Left forelimb (tissue), 1 donor: ENCODE measurements around the gene SMPDL3A.

ENCODE experiments used
- DNase-seq: peaks from one replicate; pipeline ENCODE4 v3.0.0-alpha.2; 2018; ENCODE audit warnings: low spot score

SMPDL3A gene

GRCh38 chr6:122804962-122805485, 16.0 kb downstream of the SMPDL3A start:
- DNase-seq = no peak

GRCh38 chr6:122806291-122806690, 17.2 kb downstream of the SMPDL3A start:
- DNase-seq = no peak

- DNase-seq = no peak
These were observed 19.2 kb downstream of the SMPDL3A start for GRCh38 chr6:122808121-122808885.

GRCh38 chr6:122809001-122809400, 19.9 kb downstream of the SMPDL3A start:
- DNase-seq = no peak

GRCh38 chr6:122809691-122810090, 20.6 kb downstream of the SMPDL3A start:
- DNase-seq = no peak

- no peak for DNase-seq
These were observed 21.1 kb downstream of the SMPDL3A start for GRCh38 chr6:122810189-122810588.

GRCh38 chr6:122817358-122817757, 28.3 kb downstream of the SMPDL3A start:
- no peak for DNase-seq

GRCh38 chr6:122817766-122818165, 28.7 kb downstream of the SMPDL3A start:
- DNase-seq = no peak

- no peak for DNase-seq
These were observed 29.8 kb downstream of the SMPDL3A start for GRCh38 chr6:122818866-122819265.

GRCh38 chr6:122821095-122821494, 32.0 kb downstream of the SMPDL3A start:
- DNase-seq = no peak

- no peak for DNase-seq
These were observed 36.1 kb downstream of the SMPDL3A start for GRCh38 chr6:122825163-122825562.

- DNase-seq = no peak
These were observed 40.4 kb downstream of the SMPDL3A start for GRCh38 chr6:122829456-122829855.

GRCh38 chr6:122831511-122831910, 42.5 kb downstream of the SMPDL3A start:
- DNase-seq = no peak

GRCh38 chr6:122832459-122832858, 43.4 kb downstream of the SMPDL3A start:
- DNase-seq = no peak

- no peak for DNase-seq
These were observed 44.0 kb downstream of the SMPDL3A start for GRCh38 chr6:122833021-122833491.

- DNase-seq = no peak
These were observed 49.2 kb downstream of the SMPDL3A start for GRCh38 chr6:122838060-122838780.

GRCh38 chr6:122839472-122839871, 50.4 kb downstream of the SMPDL3A start:
- DNase-seq = no peak

- DNase-seq = no peak
These were observed 50.8 kb downstream of the SMPDL3A start for GRCh38 chr6:122839906-122840305.

GRCh38 chr6:122845464-122845863, 56.4 kb downstream of the SMPDL3A start:
- no peak for DNase-seq

- DNase-seq = no peak
These were observed 57.0 kb downstream of the SMPDL3A start for GRCh38 chr6:122845916-122846612.

GRCh38 chr6:122853259-122853995, 64.4 kb downstream of the SMPDL3A start:
- DNase-seq = no peak
